ENCODE results near the gene MRPL2. TPM values are rescaled to one million over a fixed set of nuclear protein-coding genes. Genes with fewer than 3 reads are reported as not detected.

The MRPL2 gene
- total RNA-seq, 1 experiment from 2014 or later = 125 TPM

DNA sequence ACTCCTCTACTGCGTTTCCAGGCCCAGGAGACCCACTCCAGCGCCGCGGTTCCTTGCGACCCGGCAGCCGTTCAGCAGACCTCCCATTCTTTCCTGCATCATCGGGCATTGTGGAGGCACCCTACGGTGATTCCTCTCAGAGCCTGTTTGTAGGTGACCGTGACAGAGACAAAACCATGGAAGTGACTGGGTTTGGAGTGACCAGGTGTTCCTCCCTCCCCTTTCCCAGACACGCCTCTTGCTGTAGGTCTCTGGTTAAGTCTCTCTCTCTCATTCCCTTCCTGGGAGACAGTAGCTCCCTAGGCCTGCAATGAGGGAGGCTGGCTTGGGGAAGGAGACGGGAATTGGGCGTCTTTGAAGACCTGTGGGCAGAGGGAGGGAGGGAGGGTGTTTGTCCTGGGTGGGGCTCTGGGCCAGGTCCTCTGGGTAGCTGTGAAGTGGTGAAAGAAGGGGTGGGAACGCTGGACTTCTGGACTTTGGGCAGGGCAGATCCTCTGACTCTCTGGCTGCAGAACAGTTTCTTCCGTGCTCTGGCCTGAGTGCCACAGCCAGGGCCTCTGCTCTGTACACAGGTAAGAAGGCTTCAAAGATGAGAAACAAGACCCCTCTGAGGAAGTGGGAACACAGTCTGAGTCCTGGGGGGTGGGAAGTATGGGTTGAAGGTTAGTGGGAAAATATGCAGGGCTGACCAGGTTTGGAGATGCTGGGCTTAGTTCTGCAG is 960 bp upstream of the MRPL2 start:
- Mint-ChIP-seq H3K4me1 (ENCODE audit: low read depth, unreplicated experiment) (peaks cover 27% of the 10 kb centered on the region), H3K27me3 (ENCODE audit: unreplicated experiment) (no peaks in the 10 kb centered on the region), H3K27ac (ENCODE audit: unreplicated experiment) (peak overlapping the region; percentile 83), H3K9me3 (ENCODE audit: low read depth, unreplicated experiment) (no peaks in the 10 kb centered on the region), H3K4me3 (ENCODE audit: low read depth, unreplicated experiment) (peak overlapping the region; percentile 90), H3K36me3 (ENCODE audit: insufficient read depth, unreplicated experiment) (peaks cover 55% of the 10 kb centered on the region)
- TF ChIP-seq CTCF (IDR thresholded peaks at IDR 0.05; ENCODE audit: unreplicated experiment) = no peak
- DNase-seq = peak; percentile 55
- TSS peak; percentile 51 for BruUV-seq (replicated peaks)
- CTCF ChIA-PET = interaction anchor here (0.7 to 2.7 kb wide), 7 partner anchors 11 to 278 kb away, joined by 3 to 20 read pairs (median 6); partner anchors contain the start of gene CUL9
- intact Hi-C loops (cut with micrococcal nuclease; ENCODE audit: unreplicated experiment) = no loop called here

DNA sequence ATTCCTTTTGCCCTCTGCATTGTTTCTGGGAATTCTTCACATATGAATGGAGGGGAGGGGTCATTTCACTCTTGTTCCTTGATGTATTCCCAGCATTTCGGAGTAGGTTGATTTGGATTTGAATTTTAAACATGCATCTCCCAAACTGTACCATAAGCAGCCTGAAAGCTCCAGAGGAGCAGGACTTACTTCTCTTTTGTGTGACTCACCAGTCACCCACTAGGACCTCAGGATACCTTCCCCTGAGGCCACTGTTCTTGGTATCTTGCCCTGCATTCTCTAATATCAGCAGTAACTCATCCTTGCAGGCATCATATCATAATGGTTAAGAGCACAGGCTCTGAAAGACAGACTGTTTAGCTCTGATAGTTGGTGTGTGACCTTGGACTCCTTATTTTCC is 703 bp downstream of the MRPL2 start:
- Mint-ChIP-seq H3K9me3 (ENCODE audit: low read depth, unreplicated experiment) (no peaks in the 10 kb centered on the region), H3K27me3 (ENCODE audit: unreplicated experiment) (no peaks in the 10 kb centered on the region), H3K27ac (ENCODE audit: unreplicated experiment) (peak overlapping the region; percentile 83), H3K36me3 (ENCODE audit: insufficient read depth, unreplicated experiment) (peaks cover 69% of the 10 kb centered on the region), H3K4me3 (ENCODE audit: low read depth, unreplicated experiment) (peak overlapping the region; percentile 90), H3K4me1 (ENCODE audit: low read depth, unreplicated experiment) (peaks cover 27% of the 10 kb centered on the region)
- TF ChIP-seq CTCF (IDR thresholded peaks at IDR 0.05; ENCODE audit: unreplicated experiment) = no peak
- intact Hi-C loops (cut with micrococcal nuclease; ENCODE audit: unreplicated experiment) = no loop called here
- CTCF ChIA-PET = interaction anchor here (0.6 kb wide), 1 partner anchor 28 kb away, joined by 3 read pairs; no protein-coding TSS in a partner anchor
- BruUV-seq (replicated peaks) = no TSS peak
- DNase-seq = no peak

GRCh38 chr6:43055966-43056365 is 3.3 kb downstream of the MRPL2 start:
- Mint-ChIP-seq H3K27ac (ENCODE audit: unreplicated experiment) (no peak overlapping the region), H3K9me3 (ENCODE audit: low read depth, unreplicated experiment) (no peaks in the 10 kb centered on the region), H3K27me3 (ENCODE audit: unreplicated experiment) (no peaks in the 10 kb centered on the region), H3K36me3 (ENCODE audit: insufficient read depth, unreplicated experiment) (peaks cover 72% of the 10 kb centered on the region), H3K4me1 (ENCODE audit: low read depth, unreplicated experiment) (peaks cover 32% of the 10 kb centered on the region), H3K4me3 (ENCODE audit: low read depth, unreplicated experiment) (no peak overlapping the region)
- DNase-seq = no peak
- intact Hi-C loops (cut with micrococcal nuclease; ENCODE audit: unreplicated experiment) = no loop called here
- TF ChIP-seq CTCF (IDR thresholded peaks at IDR 0.05; ENCODE audit: unreplicated experiment) = no peak
- no TSS peak for BruUV-seq (replicated peaks)
- CTCF ChIA-PET = no interaction called here

- Mint-ChIP-seq H3K36me3 (ENCODE audit: insufficient read depth, unreplicated experiment) (peaks cover 66% of the 10 kb centered on the region), H3K4me3 (ENCODE audit: low read depth, unreplicated experiment) (peak overlapping the region; percentile 97), H3K4me1 (ENCODE audit: low read depth, unreplicated experiment) (peaks cover 22% of the 10 kb centered on the region), H3K27me3 (ENCODE audit: unreplicated experiment) (no peaks in the 10 kb centered on the region), H3K27ac (ENCODE audit: unreplicated experiment) (peak overlapping the region; percentile 88), H3K9me3 (ENCODE audit: low read depth, unreplicated experiment) (no peaks in the 10 kb centered on the region)
- no TSS peak for BruUV-seq (replicated peaks)
- no peak for TF ChIP-seq CTCF (IDR thresholded peaks at IDR 0.05; ENCODE audit: unreplicated experiment)
- intact Hi-C loops (cut with micrococcal nuclease; ENCODE audit: unreplicated experiment) = no loop called here
- DNase-seq = no peak
- CTCF ChIA-PET = interaction anchor here (0.6 to 1.7 kb wide), 6 partner anchors 11 to 245 kb away, joined by 3 to 6 read pairs (median 4); partner anchors contain the start of genes KLHDC3 and MEA1
These were observed 4.9 kb downstream of the MRPL2 start for GRCh38 chr6:43054206-43054943.
